HG02610 (cell line): Measurements from ENCODE around the gene LARP4B.

ENCODE experiments used
- ATAC-seq: cut with Tn5 transposase; IDR thresholded peaks from one replicate; pipeline ENCODE4 v1.9.1; 2021; ENCODE audit warnings: mild to moderate bottlenecking, moderate library complexity; ENCODE audit not compliant: unreplicated experiment

LARP4B gene

DNA sequence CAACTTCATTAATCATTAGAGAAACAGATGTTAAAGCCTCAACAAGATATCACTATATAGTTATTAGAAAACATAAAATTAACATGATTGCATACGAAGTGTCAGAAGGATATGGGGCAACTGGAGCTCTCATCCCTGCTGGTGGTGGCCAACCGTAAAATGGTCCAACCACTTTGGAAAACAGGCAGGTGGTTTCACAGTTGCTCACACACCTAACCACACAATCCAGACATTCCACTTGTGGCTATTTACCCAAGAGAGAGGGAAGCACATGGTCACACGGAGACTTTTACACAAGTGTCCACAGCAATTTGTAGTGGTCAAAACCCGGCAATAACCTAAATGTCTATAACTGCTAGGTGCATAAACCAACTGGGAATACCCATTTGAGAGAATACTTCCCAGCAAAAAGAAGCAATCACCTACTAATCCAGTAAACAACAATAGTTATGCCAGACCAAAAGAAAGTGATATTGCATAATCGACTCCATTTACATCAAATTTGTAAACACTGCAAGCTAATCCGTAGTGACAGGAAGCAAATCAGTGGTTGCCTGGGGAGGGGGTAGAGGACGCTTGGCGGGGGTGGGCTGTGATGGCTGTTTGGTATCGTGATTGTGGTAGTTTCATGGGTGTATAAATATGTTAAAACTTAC is 91.8 kb downstream of the LARP4B start:
- ATAC-seq = no peak

DNA sequence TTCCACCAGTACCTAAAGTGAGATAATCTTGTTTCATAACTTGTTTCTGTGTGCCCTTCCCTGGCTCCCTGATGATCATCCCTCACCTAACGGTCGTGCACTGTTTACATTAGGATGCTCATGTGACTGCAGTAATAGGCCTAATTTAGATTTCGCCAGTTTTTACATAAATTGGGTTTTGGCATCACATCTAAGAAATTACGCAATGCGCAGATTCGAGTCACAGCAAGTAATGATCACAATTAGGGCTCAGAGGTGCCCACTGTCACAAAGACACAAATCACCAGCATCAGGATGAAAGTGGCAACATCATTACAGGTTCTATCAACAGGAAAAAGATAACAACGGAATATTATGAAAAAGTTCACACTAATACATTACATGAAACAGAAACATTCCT is 94.7 kb downstream of the LARP4B start:
- ATAC-seq = no peak

DNA sequence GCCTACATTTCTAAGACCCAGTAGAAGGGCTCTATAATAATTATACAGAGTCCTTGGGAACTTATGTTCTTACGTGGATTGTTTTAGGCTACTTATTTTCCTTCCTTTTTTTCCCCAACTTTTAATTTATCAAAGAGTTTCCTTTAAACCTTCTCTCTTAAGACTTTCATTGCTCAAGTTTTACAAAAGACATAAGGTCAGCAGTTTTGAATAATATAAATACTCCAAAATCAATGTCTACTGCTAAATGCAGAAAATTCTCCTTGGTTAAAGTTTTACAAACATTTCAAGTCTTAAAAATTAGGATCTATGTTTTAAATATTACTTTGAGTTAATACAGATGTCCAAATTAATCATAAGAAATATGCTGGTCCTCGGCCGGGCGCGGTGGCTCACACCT is 97.0 kb downstream of the LARP4B start:
- ATAC-seq = no peak

DNA sequence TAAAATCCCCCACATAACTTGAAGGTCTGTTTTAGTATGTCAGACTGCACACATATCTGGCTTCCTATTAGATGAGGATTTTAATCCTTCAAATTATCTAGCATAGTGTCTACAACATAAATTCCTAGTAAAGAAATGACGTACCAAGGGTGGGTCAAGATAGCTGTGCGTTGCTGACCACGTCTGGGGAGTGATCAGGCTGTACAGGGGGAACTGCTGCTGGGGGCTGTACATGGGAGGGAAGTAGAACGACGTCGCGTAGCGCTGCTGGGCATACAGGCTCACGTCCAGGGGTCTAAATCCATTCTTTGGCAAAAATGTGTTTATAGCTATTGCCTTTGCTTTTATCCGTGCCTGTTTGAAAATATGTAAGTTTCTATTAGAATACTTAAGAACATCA is 102.3 kb downstream of the LARP4B start:
- no peak for ATAC-seq

DNA sequence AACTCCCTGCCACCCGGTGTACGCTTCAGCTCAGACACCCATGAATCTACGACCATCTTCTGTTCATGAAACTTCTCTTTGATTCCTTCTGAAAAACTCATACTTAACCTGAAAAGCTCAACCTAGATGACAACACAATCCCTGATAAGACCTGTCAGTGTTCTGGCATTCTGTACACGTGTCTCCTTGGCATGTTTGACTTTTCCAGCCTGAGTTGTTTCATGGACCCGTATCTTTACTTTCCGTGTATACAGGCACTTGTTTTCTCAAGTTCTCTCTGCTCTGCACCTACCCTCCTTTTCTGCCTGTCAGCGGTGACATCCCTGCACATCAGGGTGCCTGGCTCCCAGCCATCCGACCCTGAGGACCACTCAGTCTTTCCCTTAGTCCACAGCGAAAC is 103.3 kb downstream of the LARP4B start:
- no peak for ATAC-seq

DNA sequence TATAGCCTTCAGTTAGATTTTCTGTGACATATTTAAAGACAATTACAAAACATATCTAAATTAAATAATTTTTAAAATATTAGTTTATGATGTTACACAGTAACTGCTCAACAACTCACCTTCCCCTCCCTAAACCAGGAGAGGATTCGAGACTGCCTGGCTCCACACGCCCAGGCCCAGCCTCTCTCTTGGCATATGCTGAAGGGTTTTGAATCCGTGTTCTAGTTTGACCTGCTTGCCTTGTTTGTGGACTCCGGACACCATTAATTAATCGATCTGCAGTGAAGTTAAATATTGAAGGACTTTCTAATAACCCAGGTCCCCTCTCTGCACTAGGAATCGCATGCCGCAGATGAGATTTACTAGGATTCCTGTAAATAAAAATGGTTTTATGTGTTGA is 106.6 kb downstream of the LARP4B start:
- ATAC-seq = no peak

DNA sequence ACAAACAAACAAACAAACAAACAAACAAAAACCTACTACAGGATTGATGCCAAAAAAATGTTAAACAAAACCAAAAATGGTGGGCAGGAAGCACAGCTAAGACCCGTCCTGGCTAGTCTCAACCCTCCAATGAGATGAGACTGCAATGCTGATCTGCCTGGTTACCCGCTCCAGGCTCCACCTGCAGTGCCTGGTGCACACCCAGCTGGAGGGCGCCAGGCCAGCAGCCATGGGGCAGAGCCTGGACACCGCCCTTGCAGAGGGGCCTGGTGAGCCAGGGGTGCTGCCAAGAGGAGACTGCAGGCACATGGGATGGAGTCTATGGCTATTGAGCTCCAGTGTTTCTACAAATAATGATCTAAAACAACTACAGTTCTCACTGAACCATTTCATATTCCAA is 107.0 kb downstream of the LARP4B start:
- no peak for ATAC-seq

DNA sequence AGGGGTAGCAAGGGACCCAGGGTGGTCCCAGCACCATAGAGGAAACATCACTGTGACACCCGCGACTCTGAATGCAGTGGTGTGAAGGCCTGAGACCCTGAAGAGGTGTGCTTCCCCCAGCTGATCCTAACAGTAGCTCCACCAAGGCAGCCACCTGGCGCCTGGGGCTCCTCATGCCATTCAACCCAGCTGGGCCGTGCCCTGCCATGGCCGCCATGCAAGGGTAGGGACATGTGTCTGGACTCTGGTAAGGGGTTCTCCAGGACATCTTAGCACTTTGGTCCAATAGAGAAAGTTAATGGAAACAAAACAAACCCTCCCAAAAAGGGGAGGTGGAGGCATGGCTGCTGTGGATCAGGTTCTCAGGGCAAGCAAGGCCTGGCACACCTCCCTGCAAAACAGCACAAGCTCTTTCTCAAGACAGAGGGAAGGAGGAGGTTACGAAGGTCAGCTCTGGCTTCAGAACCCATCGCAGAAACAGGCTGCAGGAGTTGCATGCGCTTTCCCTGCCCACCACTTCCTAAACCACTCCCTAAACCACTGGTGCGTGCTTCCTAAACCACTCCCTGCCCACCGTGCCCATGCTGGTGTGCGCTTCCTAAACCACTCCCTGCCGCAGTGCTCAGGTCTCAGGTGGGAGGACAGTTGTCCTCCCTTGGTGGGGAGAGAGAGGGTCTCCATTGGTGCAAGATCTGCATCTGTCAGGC is 108.7 kb downstream of the LARP4B start:
- ATAC-seq = no peak

DNA sequence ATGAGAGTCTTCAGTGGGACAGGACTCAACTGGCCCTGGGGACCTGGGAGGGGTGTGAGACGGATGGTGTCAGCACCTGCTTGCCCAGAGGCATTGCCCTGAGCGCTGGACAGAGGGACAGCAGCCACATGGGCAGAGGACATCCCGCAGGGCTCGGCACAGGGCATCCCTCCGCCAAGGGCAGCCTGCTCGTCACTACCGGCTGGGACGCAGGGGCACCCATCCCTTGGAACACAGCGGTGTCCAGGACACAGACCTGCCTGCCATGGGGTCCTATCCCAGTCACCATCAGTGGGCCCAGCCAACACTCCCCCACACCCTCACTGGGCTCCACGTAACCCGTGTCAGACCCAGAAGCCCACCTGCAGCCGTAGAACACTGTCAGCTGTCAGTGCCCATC is 109.3 kb downstream of the LARP4B start:
- ATAC-seq = no peak

DNA sequence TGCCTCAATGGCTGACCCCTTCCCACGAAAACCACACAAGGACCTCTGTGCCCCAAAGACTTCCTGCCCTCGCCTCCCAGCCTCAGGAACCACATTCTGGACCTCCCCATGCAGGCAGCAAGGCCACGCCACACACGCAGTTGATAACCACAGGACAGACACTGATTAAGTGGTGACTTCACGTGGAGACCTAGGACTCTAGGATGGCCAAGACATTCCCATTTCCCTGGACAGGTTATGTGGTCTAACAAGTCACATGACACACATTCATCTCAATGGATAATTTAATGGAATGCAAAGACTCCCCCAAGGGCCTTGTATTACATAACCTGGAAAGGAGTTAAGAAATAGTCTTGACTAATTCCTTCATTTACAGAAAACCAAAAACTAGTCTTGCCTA is 110.2 kb downstream of the LARP4B start:
- no peak for ATAC-seq

DNA sequence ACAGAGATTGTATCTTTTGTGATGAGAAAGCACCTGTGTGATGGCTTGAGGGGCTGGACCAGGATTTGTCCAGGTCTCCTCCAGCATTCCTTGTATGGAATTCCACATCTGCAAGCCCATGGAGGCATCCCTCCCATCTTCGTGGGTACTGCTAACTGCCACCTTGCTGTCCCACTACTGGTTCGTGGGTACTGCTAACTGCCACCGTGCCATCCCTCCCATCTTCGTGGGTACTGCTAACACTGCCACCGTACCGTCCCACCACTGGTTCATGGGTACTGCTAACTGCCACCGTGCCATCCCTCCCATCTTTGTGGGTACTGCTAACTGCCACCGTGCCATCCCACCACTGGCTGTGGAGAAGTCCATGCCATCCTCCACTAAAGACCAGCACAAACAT is 111.7 kb downstream of the LARP4B start:
- no peak for ATAC-seq

DNA sequence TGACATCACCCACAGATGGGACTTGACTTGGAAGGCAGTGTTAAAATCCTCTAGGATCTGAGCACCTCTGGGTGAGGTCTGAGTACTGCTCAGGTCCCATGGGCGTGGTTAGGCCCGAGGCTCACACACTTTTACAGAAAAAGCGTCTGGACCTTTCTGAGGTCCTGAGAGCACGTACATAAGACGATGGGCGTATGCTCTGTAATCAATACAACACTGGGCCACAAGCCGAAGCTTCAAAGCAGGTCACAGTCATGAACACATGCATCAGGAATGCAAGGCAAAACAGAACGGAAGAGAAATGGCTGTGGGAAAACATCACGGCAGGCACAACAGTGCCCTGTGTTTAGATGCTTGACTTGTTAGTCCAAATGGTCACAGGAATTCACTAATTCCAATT is 112.2 kb downstream of the LARP4B start:
- ATAC-seq = no peak

DNA sequence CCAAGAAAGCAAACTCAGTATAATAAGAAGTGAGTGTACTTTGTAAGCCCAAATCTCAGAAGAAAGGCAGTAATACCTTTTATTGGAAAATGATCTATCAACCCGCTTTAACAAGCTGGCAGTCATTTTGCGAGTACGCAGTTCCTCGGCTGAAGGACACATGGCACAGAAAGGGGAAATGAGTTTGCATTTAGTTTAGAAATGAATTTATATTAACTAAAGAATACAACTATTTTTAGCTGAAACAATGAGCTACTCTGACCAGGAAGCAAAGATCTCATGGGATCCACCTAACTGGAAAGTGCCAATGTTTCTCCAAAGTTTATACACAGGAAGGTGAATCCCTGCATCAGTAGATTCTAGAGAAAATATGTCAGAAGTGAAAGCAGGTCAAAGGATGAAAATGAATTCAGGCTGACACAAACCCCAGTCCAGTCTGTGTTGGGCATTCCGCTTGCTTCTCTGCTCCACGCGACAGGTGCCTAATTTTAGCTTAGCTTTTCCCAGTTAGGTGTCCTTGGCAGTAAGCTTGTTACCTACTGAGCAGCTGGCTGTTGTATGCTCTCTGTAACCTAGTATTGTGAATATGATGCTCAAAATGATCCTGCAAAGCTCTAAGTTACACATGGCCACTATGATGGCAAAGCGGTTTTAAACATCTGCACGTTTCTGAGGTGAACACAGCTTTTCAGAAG is 112.8 kb downstream of the LARP4B start:
- no peak for ATAC-seq

DNA sequence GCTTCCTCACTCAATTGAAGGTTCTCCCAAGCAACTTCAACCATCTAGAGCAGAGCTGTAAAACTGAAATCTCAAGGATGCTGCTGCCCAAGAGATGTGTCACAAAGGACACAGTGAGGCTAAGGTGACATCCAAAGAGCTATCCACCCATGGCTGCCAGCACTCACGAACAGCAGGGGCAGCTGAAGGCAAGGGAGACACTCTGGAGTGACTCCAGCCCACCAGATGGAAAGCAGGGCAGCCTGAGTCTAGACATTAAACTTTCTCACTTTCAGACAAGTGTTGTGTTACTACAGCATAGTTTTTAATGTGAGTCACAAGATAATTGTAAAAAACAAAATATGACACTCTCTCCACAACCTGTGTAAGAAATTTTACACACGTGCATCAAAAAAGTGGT is 113.5 kb downstream of the LARP4B start:
- no peak for ATAC-seq

DNA sequence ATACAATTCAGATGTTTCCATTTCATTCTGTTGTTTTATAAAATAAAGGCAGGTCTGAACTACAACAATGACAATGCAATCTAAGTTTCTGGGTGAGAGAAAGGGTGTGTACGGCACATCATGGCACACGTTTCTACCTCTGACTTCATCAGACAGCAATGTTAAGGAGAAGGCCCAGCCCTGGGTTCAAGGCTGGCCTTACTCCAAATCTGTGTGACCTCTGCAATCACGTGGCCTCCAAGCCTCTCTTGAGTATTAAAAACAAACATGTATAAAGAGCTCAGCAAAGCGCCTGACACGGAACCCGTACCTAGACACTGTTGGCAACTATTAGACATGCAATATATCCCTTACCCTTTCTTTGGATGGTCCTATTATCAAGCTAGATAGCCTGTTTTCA is 114.1 kb downstream of the LARP4B start:
- no peak for ATAC-seq

DNA sequence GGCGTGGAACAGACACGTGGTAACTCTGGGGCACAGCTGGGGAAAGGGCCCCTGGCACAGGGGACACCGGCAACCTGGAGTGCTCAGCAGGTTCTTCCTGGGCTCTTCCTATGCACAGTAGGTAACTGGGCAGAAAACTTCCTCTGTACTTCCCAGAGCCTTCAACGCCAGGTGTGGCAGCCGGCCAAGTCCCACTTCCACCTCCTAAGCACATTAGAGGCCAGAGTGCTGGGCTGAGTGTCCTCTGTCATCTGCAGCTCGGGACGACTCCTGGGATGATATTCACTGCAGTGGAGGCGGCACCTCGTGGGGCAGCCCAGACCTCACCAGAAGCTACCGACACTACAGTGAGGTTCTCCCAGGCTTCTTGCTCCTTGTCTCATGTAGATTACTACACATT is 114.5 kb downstream of the LARP4B start:
- no peak for ATAC-seq

DNA sequence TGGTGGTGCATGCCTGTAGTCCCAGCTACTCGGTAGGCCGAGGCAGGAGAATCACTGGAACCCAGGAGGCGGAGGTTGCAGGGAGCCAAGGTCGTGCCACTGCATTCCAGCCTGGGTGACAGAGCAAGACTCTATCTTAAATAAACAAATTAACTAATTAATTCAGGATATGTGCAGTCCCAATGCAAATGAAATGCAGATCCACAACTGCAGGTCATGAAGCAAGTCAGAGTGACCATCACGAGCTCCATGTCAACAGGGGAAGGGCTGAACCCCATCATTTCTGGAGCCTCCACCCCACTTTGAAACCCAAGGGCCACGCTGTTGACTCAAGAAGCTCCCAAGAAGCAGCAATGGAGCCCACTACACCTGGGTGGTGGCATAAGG is 115.4 kb downstream of the LARP4B start:
- no peak for ATAC-seq

DNA sequence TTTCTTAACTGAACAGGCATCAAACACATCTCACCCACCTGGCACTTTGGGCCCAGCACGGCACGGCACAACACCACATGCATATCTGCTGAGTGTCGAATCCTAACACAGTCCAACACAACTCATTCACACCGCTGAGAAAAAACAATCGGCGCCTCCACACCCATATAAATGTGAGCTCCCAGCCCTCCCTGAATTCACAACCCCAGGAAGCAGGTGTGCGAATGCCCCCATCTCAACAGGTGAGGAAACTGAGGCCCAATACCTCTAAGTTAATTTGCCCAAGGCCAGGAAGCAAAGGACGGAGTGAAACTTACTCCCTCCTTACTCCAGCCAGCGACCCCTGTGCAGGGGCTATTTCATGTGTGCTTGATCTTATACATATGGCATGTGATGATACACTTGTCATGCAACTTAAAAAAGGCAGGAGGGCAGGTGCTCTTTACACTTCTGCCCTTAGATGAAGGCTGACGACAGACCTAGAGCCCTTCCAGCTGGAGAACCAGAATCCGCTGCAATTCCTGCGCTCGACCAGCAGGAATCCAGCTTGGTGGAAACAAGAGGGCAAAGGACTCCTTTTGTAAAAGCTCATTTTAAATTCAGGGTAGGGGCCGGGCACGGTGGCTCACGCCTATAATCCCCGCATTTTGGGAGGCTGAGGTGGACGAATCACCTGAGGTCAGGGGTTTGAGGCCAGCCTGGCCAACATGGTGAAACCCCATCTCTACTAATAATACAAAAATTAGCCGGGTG is 116.0 kb downstream of the LARP4B start:
- no peak for ATAC-seq

DNA sequence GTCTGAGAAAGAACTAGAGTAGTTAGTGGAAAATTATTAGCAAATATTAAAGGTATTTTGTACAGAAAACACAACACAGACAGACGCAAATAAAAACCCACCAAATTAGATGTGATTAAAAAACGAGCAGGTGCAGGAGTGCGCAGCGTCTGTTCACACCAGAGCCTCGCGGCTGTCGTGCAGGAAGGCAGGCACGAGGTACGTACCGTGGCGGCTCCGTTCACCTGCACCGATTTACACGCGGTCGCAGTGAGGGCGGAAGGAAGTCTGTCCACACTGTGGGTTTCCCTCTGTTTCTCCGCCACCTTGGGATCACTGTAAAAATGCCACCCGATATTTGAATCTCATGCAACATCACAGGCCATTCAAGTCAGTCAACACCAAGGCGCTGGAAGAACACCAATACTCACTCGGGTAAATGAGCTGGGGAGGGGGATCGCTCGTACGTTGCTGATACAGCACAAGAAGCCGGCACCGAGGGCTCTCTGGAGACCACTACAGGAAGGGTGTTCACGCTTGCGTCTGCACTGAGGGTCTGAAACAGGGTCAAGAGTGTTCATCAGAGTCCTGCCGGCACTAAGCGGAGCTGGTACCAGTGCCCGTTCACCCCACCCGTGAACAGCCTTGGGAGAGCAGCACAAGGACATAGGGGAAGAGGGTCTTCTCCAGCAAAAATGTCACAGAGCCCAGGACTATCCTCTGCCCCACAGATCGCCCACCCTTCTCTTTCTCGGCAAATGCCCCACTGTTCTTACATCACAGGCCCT is 116.8 kb downstream of the LARP4B start:
- ATAC-seq = no peak

DNA sequence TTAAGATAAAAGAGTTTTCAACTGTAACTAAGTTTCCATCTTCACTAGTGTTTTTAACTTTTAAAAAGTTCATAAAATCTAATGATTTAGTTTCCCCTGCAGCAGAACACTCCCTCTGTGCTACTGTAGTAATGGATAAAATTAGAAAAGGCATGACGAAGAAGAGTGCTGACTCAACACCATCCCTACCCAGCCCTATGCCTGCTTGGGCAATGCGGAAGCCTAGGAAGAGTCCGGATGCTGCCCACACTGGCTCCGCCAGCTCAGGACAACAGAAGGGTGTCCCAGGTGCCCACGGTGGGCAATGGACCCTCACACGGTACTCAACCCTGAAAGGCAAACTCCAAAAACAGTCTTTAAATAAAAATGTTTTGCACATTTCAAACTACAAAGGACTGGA is 118.2 kb downstream of the LARP4B start:
- ATAC-seq = no peak

DNA sequence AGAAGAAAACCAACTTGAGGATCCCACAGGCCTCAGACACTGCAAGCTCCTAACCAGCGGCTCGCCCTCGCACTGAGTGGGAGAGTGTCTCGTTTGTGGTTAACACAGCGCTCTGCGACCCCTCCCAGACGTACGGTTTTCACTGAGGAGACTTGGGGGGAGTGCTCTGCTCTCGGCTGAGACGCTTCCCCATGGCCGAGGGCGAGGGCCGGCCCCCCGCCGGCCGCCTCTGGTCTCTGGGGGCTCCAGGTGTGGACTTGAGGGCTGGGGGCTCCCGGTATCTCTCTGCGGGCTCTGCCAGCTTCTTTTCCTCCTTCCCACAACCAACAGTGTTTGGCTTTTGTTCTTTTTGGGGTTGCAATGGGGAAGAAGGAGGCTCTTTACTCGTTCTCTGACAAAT is 118.7 kb downstream of the LARP4B start:
- ATAC-seq = no peak
